ENCODE data around the gene PPP1R3F.

DNA sequence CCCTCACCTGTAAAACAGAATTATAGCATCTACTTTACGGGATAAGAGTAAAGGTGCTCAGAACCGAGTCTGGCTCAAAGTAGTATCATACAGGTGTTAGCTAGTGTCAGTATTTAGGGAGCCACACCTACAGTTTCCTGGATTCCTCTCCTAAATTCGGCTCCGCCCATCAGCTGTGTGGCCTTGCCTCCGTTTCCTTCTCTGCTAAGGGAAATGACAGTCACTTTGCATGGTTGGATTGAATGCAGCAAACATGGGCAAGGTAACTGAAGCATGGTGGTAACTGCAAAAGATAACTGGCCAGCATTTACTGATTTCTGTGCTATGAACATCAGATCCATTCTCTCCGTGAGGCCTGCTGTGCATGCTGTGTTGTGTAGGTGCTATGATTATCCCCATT, 2.8 kb downstream of the PPP1R3F start:
- TF ChIP-seq POLR2A (IDR thresholded peaks at IDR 0.05) = no peak
- TF ChIP-seq, protein P1, sequence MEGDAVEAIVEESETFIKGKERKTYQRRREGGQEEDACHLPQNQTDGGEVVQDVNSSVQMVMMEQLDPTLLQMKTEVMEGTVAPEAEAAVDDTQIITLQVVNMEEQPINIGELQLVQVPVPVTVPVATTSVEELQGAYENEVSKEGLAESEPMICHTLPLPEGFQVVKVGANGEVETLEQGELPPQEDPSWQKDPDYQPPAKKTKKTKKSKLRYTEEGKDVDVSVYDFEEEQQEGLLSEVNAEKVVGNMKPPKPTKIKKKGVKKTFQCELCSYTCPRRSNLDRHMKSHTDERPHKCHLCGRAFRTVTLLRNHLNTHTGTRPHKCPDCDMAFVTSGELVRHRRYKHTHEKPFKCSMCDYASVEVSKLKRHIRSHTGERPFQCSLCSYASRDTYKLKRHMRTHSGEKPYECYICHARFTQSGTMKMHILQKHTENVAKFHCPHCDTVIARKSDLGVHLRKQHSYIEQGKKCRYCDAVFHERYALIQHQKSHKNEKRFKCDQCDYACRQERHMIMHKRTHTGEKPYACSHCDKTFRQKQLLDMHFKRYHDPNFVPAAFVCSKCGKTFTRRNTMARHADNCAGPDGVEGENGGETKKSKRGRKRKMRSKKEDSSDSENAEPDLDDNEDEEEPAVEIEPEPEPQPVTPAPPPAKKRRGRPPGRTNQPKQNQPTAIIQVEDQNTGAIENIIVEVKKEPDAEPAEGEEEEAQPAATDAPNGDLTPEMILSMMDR (IDR thresholded peaks at IDR 0.05) = no peak

All from esophagus squamous epithelium (tissue), 4 donors.